KBM-7 (cell line): ENCODE measurements around the gene ERCC6L2.

Source experiments
- DNase-seq: peaks from one replicate; pipeline ENCODE4 v3.0.0-alpha.2; 2015
- in situ Hi-C: fragments of 300-500 bp; cut with MboI; formaldehyde crosslinking; loops from 2 replicates; pipeline ENCODE4 v1.14.3; 2020; ENCODE audit warnings: low sequenced_read_pairs, low pct_unique_long_range_greater_than_20kb, mixed read lengths

Gene ERCC6L2

GRCh38 chr9:95862343-95862742 is 13.1 kb upstream of the ERCC6L2 start:
- DNase-seq = no peak
- in situ Hi-C loops = no loop called here

DNA sequence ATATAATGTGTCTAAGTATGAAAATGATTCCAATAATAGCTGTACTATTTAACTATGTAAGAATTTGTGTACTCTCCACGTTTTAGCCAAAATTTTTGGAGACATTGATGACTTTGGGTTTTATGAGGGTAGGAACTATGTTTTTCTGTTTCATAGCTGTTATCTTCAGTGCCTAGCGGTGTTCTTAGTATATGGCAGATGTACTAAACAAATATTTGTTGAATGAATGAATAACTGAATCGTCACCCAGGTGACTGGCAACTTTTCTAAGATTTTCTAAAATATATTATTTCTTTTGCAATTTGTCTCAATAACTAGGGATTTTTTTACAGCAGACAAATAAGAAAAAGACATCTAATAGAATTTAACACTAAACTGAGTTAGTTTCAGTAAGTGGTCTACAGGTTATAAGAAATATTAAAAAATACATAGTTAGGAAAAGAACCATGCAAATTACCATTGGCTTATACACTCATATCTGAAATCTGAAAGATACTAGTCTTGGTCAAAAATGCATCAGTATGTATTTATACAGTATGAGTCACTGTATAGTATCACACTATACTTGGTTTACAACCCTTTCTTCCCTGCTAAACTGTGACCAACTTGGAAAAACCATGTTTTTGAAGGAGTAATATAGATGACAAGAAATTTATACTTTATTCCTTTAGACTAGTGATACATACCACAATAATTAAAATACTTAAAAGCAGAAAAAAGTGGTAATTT is 10.5 kb upstream of the ERCC6L2 start:
- DNase-seq = no peak
- in situ Hi-C loops = no loop called here

DNA sequence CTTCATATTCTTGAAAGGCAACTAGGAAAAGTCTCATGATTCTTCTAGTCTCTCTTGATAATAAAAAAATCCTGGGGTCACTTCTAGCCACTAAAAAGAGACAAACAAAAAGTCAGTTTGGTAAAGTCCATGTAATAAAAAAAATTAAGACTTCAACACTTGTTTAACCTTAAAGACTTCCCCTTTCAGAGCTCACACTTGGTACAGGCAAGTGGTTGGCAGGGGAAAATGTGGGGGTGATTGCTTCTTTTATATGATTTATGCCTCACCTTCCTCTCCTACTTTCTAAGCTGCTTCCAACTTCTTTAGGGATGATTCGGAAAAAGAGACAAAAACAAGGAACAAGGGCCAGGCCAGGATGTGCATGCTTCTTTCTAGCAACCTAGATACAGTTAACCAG is 5.1 kb upstream of the ERCC6L2 start:
- in situ Hi-C loops = no loop called here
- DNase-seq = peak; percentile 22

- peak; percentile 32 for DNase-seq
- in situ Hi-C loops = no loop called here
Measured at GRCh38 chr9:95870906-95871305, 4.6 kb upstream of the ERCC6L2 start.

DNA sequence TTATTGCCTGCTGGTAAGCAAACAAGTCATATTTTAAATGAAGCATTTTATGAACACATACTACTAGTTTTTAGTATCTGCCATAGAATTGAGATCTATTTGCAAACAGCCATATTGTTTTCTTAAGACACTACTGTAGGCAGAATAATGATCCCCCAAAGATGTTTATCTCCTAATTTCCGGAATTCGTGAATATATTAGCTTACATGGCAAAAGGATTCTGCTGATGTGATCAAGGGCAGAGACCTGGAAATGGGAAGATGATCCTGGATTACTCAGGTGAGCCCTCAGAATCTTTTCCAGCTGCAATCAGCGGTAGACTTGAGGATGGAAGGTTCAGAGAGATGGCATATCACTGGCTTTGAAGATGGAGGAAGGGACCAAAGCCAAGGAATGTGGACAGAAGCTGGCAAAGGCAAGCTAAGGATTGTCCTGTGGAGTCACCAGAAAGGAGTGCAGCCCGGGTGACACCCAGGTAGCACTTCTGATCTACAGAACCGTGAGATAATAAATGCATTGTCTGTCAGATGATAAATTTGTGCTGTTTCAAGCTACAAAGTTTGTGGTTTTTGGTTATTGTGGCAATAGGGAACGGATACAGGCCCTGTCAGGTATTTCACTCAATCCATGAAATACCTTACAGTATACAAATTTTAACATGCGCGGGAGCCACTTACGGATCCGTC is 1.0 kb upstream of the ERCC6L2 start:
- in situ Hi-C loops = no loop called here
- no peak for DNase-seq

GRCh38 chr9:95874989-95875304 is 544 bp upstream of the ERCC6L2 start:
- DNase-seq = no peak
- in situ Hi-C loops = no loop called here

DNA sequence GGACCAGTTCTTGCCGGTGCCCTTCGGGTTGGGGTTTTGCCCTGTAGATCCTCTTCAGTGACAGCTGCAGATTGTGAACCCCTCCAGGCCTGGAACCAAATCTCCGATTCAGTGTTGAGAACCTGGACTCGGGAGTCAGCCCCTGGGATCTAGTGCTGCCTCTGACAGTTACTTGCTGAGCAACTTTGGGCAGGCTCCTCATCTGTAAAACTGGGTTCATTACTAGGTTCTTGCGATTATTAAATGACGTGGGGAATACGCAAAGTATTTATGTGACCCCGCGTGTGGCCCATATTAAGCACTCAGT is 600 bp downstream of the ERCC6L2 start:
- DNase-seq = no peak
- in situ Hi-C loops = no loop called here

DNA sequence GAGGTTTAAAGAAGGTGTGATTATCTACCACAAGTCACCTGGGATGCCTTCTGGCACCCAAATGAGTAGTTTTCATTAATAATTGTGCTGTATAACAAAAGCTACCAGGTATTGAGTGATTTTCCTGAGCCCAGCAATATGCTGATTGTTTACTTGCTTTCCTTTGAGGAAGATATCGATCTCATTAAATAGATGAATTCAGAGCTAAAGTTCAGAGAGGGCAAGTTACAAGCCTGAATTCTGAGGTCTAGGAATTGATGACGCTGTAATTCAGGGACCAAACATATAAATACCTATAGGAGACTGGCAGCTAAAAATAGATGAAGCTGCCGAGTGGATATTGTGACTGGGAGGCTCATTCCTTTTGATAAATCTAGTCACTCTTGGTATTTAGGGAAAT is 1.1 kb downstream of the ERCC6L2 start:
- peak; percentile 16 for DNase-seq
- in situ Hi-C loops = no loop called here

DNA sequence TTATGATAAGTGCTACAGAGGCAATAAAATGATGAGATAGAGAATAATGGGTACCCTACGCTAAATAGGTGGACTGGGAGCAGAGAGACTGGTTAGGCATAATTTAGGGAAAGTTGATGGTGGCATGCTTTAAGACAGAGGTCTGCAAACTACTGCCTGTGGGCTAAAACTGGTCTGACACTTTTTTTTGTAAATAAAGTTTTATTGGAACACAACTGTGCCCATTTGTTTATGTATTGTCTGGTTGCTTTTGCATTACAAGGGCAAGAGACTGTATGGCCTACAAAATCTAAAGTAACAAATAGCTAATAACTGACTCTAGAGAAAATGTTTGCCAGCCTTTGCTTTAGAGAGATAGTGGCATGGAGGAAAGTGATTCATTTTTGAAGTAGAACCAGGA is 2.5 kb downstream of the ERCC6L2 start:
- no peak for DNase-seq
- in situ Hi-C loops = no loop called here

GRCh38 chr9:95879591-95879990 is 4.1 kb downstream of the ERCC6L2 start:
- DNase-seq = no peak
- in situ Hi-C loops = no loop called here

GRCh38 chr9:95880021-95880690 is 4.7 kb downstream of the ERCC6L2 start:
- in situ Hi-C loops = no loop called here
- DNase-seq = no peak

- DNase-seq = no peak
- in situ Hi-C loops = no loop called here
Measured at GRCh38 chr9:95887926-95888497, 12.5 kb downstream of the ERCC6L2 start.

DNA sequence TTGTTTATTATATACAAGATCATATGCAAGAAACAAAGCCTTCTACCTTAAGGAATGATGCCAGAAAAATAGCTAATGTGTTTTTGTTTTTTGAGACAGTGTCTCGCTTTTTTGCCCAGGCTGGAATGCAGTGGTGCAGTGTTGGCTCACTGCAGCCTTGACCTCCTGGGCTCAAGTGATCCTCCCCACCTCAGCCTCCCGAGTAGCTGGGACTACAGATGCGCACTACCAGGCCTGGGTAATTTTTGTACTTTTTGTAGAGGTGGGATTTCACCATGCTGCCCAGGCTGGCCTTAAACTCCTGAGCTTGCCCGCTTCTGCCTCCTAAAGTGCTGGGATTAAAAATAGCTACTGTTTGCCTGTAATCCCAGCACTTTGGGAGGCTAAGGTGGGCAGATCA is 15.1 kb downstream of the ERCC6L2 start:
- in situ Hi-C loops = no loop called here
- no peak for DNase-seq

DNA sequence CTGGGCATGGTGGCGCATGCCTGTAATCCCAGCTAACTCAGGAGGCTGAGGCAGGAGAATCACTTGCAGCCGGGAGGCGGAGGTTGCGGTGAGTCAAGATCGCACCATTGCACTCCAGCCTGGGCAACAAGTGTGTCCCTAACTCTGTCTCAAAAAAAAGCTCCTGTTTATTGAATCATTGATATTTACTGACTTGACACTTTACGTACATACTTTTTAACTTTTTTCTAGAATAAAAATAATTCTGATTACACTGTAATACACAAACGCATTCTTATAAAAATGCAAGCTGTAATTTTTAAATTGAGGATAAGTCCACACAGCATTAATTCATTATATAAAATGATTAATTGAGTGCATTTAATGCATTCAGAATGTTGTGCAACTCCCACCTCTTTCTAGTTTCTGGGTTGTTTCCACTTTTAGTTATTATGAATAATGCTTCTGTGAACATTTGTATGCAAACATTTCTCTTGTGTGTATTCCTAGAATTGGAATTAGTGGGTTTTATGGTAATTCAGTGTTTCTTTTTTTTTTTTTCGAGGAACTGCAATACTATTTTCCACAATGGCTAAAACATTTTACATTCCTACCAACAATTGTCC is 15.7 kb downstream of the ERCC6L2 start:
- in situ Hi-C loops = no loop called here
- DNase-seq = no peak

GRCh38 chr9:95892690-95893089 is 17.2 kb downstream of the ERCC6L2 start:
- in situ Hi-C loops = no loop called here

GRCh38 chr9:95896580-95896979 is 21.1 kb downstream of the ERCC6L2 start:
- no peak for DNase-seq
- in situ Hi-C loops = no loop called here

More at GRCh38 chr9:95892690-95893089, 17.2 kb downstream of the ERCC6L2 start:
- no peak for DNase-seq

- in situ Hi-C loops = no loop called here
- no peak for DNase-seq
Measured at GRCh38 chr9:95901506-95901905, 26.0 kb downstream of the ERCC6L2 start.

DNA sequence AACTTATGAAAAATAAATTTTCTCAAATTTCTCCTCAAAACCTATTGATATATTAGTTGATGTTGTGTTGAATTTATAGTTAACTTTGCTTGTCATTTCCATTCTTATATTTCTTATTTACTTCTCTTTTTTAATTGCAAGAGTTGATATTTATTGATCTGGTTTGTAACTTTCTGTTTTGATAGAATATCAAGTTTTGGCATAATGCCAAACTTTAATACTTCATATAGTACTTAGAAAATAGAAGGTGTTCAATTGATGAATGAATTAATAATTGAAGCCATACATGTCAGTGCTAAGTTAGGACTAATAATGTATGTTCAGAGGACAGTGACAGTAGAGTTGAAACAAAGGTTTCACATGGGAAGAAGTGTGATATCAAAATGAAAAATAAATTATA is 27.9 kb downstream of the ERCC6L2 start:
- in situ Hi-C loops = no loop called here

GRCh38 chr9:95907794-95908193 is 32.3 kb downstream of the ERCC6L2 start:
- DNase-seq = no peak
- in situ Hi-C loops = no loop called here

More for the DNA sequence above, 27.9 kb downstream of the ERCC6L2 start:
- no peak for DNase-seq
